NCI-H2227 treated with DMSO at 0.1 percent for 48 hours (cell line): ENCODE results near the gene HPRT1.

Source experiments
- DNase-seq: peaks from one replicate; lab custom pipeline; 2025; lab: John Stamatoyannopoulos, UW

Gene HPRT1

GRCh38 chrX:134544513-134545151, 84.7 kb downstream of the HPRT1 start:
- peak; percentile 61 for DNase-seq

DNA sequence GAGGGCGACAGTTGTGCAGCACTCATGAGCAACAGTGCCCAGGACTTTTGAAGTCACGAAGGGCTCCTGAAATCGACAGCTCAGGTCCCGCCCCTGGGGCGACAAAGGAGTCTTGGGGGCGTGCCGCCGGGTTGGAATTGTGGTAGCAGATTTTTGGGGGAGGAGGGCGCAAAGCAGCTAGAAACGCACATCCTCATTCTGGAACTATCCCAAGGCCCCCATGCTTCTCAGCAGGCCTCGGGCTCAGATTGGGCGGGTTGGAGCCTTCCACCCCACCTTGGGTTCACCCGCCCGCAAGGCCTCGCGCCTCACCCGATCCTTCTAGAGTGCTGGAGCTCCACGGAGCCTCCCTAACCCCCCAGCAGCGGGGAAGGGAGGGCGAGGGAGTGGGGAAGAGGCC, 85.5 kb downstream of the HPRT1 start:
- no peak for DNase-seq

- DNase-seq, result no peak
These were observed 86.2 kb downstream of the HPRT1 start for GRCh38 chrX:134546187-134546586.

- no peak for DNase-seq
These were observed 87.2 kb downstream of the HPRT1 start for GRCh38 chrX:134547047-134547679.

GRCh38 chrX:134548257-134549201, 88.6 kb downstream of the HPRT1 start:
- DNase-seq, result no peak
